GM19023 (cell line): ENCODE data around the gene SETD7.

Experiments
- ATAC-seq: cut with Tn5 transposase; IDR thresholded peaks from one replicate; pipeline ENCODE4 v1.9.1; 2021; ENCODE audit warnings: mild to moderate bottlenecking, moderate library complexity; ENCODE audit not compliant: unreplicated experiment

Gene SETD7

GRCh38 chr4:139556071-139556723 lies at the start of gene SETD7:
Gene SETD7, minus strand, starts transcription at chr4:139556219. Its CDS starts 82 bp downstream, at chr4:139556137.
- ATAC-seq, result peak; percentile 31

GRCh38 chr4:139605516-139605915 lies 49.5 kb upstream of the SETD7 start:
- no peak for ATAC-seq

GRCh38 chr4:139603576-139604410 lies 47.8 kb upstream of the SETD7 start:
- ATAC-seq, result no peak

GRCh38 chr4:139602776-139603360 lies 46.8 kb upstream of the SETD7 start:
- ATAC-seq, result no peak

GRCh38 chr4:139600662-139601061 lies 44.6 kb upstream of the SETD7 start:
- no peak for ATAC-seq

GRCh38 chr4:139599594-139600374 lies 43.8 kb upstream of the SETD7 start:
- ATAC-seq, result no peak

GRCh38 chr4:139599076-139599475 lies 43.1 kb upstream of the SETD7 start:
- ATAC-seq, result no peak

- no peak for ATAC-seq
These were observed 40.8 kb upstream of the SETD7 start for GRCh38 chr4:139596684-139597279.

GRCh38 chr4:139596034-139596683 lies 40.1 kb upstream of the SETD7 start:
- ATAC-seq, result no peak

GRCh38 chr4:139594591-139595185 lies 38.7 kb upstream of the SETD7 start:
- ATAC-seq, result no peak

- no peak for ATAC-seq
These were observed 37.1 kb upstream of the SETD7 start for GRCh38 chr4:139593091-139593564.

GRCh38 chr4:139589336-139590018 lies 33.5 kb upstream of the SETD7 start:
- ATAC-seq, result no peak

- ATAC-seq, result no peak
These were observed 31.4 kb upstream of the SETD7 start for GRCh38 chr4:139587446-139587845.

- ATAC-seq, result no peak
These were observed 29.5 kb upstream of the SETD7 start for GRCh38 chr4:139585473-139585872.

GRCh38 chr4:139584784-139585183 lies 28.8 kb upstream of the SETD7 start:
- no peak for ATAC-seq

- no peak for ATAC-seq
These were observed 28.0 kb upstream of the SETD7 start for GRCh38 chr4:139584013-139584412.

GRCh38 chr4:139582044-139582443 lies 26.0 kb upstream of the SETD7 start:
- no peak for ATAC-seq

- ATAC-seq, result no peak
These were observed 25.1 kb upstream of the SETD7 start for GRCh38 chr4:139581096-139581495.

- no peak for ATAC-seq
These were observed 20.2 kb upstream of the SETD7 start for GRCh38 chr4:139576219-139576618.
